Neuronal stem cell (in vitro differentiated cells): Measurements from ENCODE around the gene EBF4.

Source experiments
- DNase-seq: peaks from one replicate; pipeline ENCODE4 v3.0.0-alpha.2; 2013; ENCODE audit warnings: low spot score
- H2AFZ ChIP-seq: one replicate; pipeline ENCODE4 v1.6.1; 2013; ENCODE audit warnings: mild to moderate bottlenecking, low read length, inconsistent platforms
- H2AK5ac ChIP-seq: 2 replicates; pipeline ENCODE4 v1.6.1; 2013; ENCODE audit warnings: low read depth, mild to moderate bottlenecking, inconsistent platforms, low read length, moderate library complexity, mixed read lengths
- H2BK120ac ChIP-seq: 2 replicates; pipeline ENCODE4 v1.6.1; 2013; ENCODE audit warnings: low read depth, mild to moderate bottlenecking, inconsistent platforms, low read length, moderate library complexity, mixed read lengths
- H2BK12ac ChIP-seq: one replicate; pipeline ENCODE4 v1.6.1; 2013; ENCODE audit warnings: low read length, inconsistent platforms
- H2BK15ac ChIP-seq: 2 replicates; pipeline ENCODE4 v1.6.1; 2013; ENCODE audit warnings: mild to moderate bottlenecking, low read length, inconsistent platforms, mixed read lengths
- H2BK5ac ChIP-seq: one replicate; pipeline ENCODE4 v1.6.1; 2013; ENCODE audit warnings: inconsistent platforms, mild to moderate bottlenecking, low read length, moderate library complexity
- H3K14ac ChIP-seq: one replicate; pipeline ENCODE4 v1.6.1; 2013; ENCODE audit warnings: low read length, inconsistent platforms
- H3K18ac ChIP-seq: 2 replicates; pipeline ENCODE4 v1.6.1; 2013; ENCODE audit warnings: low read length, inconsistent platforms
- H3K23ac ChIP-seq: 2 replicates; pipeline ENCODE4 v1.6.1; 2013; ENCODE audit warnings: low read depth, mild to moderate bottlenecking, mixed read lengths, low read length, inconsistent platforms; ENCODE audit not compliant: poor library complexity
- H3K27ac ChIP-seq: replicated peaks from 3 replicates; pipeline ENCODE4 v1.5.1; 2013; ENCODE audit warnings: low read length, inconsistent platforms
- H3K27me3 ChIP-seq, 3 experiments: 2 replicates each; pipeline ENCODE4 v1.6.1; 2013; ENCODE audit warnings: low read length in 3 of 3, mild to moderate bottlenecking in 2 of 3, inconsistent platforms in 1 of 3, low read depth in 1 of 3, mixed read lengths in 1 of 3, moderate library complexity in 1 of 3; ENCODE audit not compliant: control insufficient read depth in 3 of 3, insufficient read depth in 3 of 3
- H3K36me3 ChIP-seq, 2 donors: replicated peaks in 1 of 2; 2 replicates each; pipeline ENCODE4 v1.6.1; 2013; ENCODE audit warnings: low read length in 2 of 2; ENCODE audit not compliant: control insufficient read depth in 2 of 2, insufficient read depth in 2 of 2
- H3K4ac ChIP-seq: 2 replicates; pipeline ENCODE4 v1.6.1; 2013; ENCODE audit warnings: inconsistent platforms, mild to moderate bottlenecking, low read length, moderate library complexity
- H3K4me1 ChIP-seq, 2 donors: 1 replicate in 1 of 2; 2 replicates in 1 of 2; pipeline ENCODE4 v1.6.1; 2013; ENCODE audit warnings: low read length in 2 of 2, low read depth in 1 of 2; ENCODE audit not compliant: control insufficient read depth in 2 of 2, insufficient read depth in 1 of 2
- H3K4me2 ChIP-seq: one replicate; pipeline ENCODE4 v1.6.1; 2013; ENCODE audit warnings: mild to moderate bottlenecking, low read length, inconsistent platforms; ENCODE audit not compliant: insufficient read depth, poor library complexity, severe bottlenecking
- H3K4me3 ChIP-seq, 2 donors: 2 replicates each; pipeline ENCODE4 v1.5.1; 2013; ENCODE audit warnings: low read length in 2 of 2, mild to moderate bottlenecking in 2 of 2, inconsistent platforms in 1 of 2, moderate library complexity in 1 of 2
- H3K79me1 ChIP-seq: one replicate; pipeline ENCODE4 v1.6.1; 2013; ENCODE audit warnings: low read depth, mild to moderate bottlenecking, inconsistent platforms, low read length, moderate library complexity
- H3K9ac ChIP-seq: one replicate; pipeline ENCODE4 v1.6.1; 2013; ENCODE audit warnings: mild to moderate bottlenecking, low read depth, low read length, inconsistent platforms; ENCODE audit not compliant: poor library complexity
- H3K9me3 ChIP-seq, 2 donors: replicated peaks in 1 of 2; 2 replicates each; pipeline versions ENCODE3 to v1.6.1; 2013; ENCODE audit warnings: low read length in 2 of 2, mild to moderate bottlenecking in 2 of 2, inconsistent platforms in 1 of 2, low read depth in 1 of 2, mixed read lengths in 1 of 2, moderate library complexity in 1 of 2; ENCODE audit not compliant: control insufficient read depth in 2 of 2, insufficient read depth in 1 of 2
- H4K8ac ChIP-seq: one replicate; pipeline ENCODE4 v1.6.1; 2013; ENCODE audit warnings: low read depth, mild to moderate bottlenecking, inconsistent platforms, low read length, moderate library complexity
- H4K91ac ChIP-seq: one replicate; pipeline ENCODE4 v1.6.1; 2013; ENCODE audit warnings: low read length, low read depth, mild to moderate bottlenecking, inconsistent platforms; ENCODE audit not compliant: poor library complexity
- WGBS, 2 donors: extraction: QIAGEN DNeasy Blood & Tissue Kit; methylation state at CpG; one replicate each; pipeline ENCODE4 v1.1.7; 2013; ENCODE audit warnings: missing lambda C conversion rate in 2 of 2, mixed read lengths in 1 of 2; ENCODE audit not compliant: insufficient read length in 2 of 2, insufficient replicate concordance in 1 of 2; ENCODE audit errors: extremely low coverage in 2 of 2; 5-methylcytosine and 5-hydroxymethylcytosine counted together

EBF4 gene

GRCh38 chr20:2708665-2709064 is 16.1 kb downstream of the EBF4 start:
- Histone ChIP-seq H2BK15ac (no peak overlapping the region), H3K23ac (no peak overlapping the region), H4K91ac (no peak overlapping the region), H3K4me2 (no peak overlapping the region), H3K4me1 (peaks cover 0 to 24% of the 10 kb centered on the region in 2 donors), H3K27me3 (peaks cover 0 to 3% (median 0%) of the 10 kb centered on the region in 3 experiments), H2AK5ac (no peak overlapping the region), H3K9me3 (peaks cover 0 to 4% of the 10 kb centered on the region in 2 donors), H2BK5ac (no peak overlapping the region), H3K36me3 (no peaks in the 10 kb centered on the region), H4K8ac (no peak overlapping the region), H3K14ac (no peak overlapping the region), H3K4ac (no peak overlapping the region), H3K18ac (no peak overlapping the region), H2BK120ac (no peak overlapping the region), H3K4me3 (no peak overlapping the region), H2AFZ (no peak overlapping the region), H3K9ac (no peak overlapping the region), H3K27ac (no peak overlapping the region), H2BK12ac (no peak overlapping the region), H3K79me1 (no peaks in the 10 kb centered on the region)
- no peak for DNase-seq
- WGBS, 2 donors: no CpG with 5 or more reads among the region's 9 CpGs

GRCh38 chr20:2709205-2709981 is 16.8 kb downstream of the EBF4 start:
- peaks cover 0 to 4% of the 10 kb centered on the region in 2 donors for H3K9me3 ChIP-seq
- no peak overlapping the region for H2AFZ ChIP-seq
- H3K14ac ChIP-seq: peak overlapping the region; percentile 86
- peaks cover 0 to 3% (median 0%) of the 10 kb centered on the region in 3 experiments for H3K27me3 ChIP-seq
- H2BK120ac ChIP-seq: no peak overlapping the region
- H3K36me3 ChIP-seq: no peaks in the 10 kb centered on the region
- H3K23ac ChIP-seq: peak overlapping the region; percentile 71
- no peak overlapping the region for H3K4ac ChIP-seq
- no peak overlapping the region for H3K27ac ChIP-seq
- H4K8ac ChIP-seq: no peak overlapping the region
- H3K4me2 ChIP-seq: no peak overlapping the region
- no CpG with 5 or more reads among the region's 17 CpGs for WGBS, 2 donors
- H2BK15ac ChIP-seq: peak overlapping the region; percentile 56
- no peak overlapping the region for H2BK5ac ChIP-seq
- no peak for DNase-seq
- H2AK5ac ChIP-seq: peak overlapping the region; percentile 54
- no peak overlapping the region for H3K4me3 ChIP-seq
- no peaks in the 10 kb centered on the region for H3K79me1 ChIP-seq
- H4K91ac ChIP-seq: no peak overlapping the region
- H3K9ac ChIP-seq: peak overlapping the region; percentile 73
- peaks cover 0 to 24% of the 10 kb centered on the region in 2 donors for H3K4me1 ChIP-seq
- no peak overlapping the region for H2BK12ac ChIP-seq
- peak overlapping the region; percentile 78 for H3K18ac ChIP-seq

GRCh38 chr20:2713285-2713684 is 20.7 kb downstream of the EBF4 start:
- Histone ChIP-seq H2AFZ (no peak overlapping the region), H3K23ac (no peak overlapping the region), H3K27me3 (peaks cover 0 to 3% (median 0%) of the 10 kb centered on the region in 3 experiments), H3K4me1 (peaks cover 0 to 4% of the 10 kb centered on the region in 2 donors), H2BK120ac (no peak overlapping the region), H3K27ac (no peak overlapping the region), H3K36me3 (no peaks in the 10 kb centered on the region), H4K91ac (no peak overlapping the region), H3K4me3 (no peak overlapping the region), H3K4me2 (no peak overlapping the region), H3K79me1 (no peaks in the 10 kb centered on the region), H3K9me3 (no peaks in the 10 kb centered on the region), H3K9ac (no peak overlapping the region), H2BK12ac (no peak overlapping the region), H3K4ac (no peak overlapping the region), H2AK5ac (no peak overlapping the region), H4K8ac (no peak overlapping the region), H2BK5ac (no peak overlapping the region), H2BK15ac (no peak overlapping the region), H3K18ac (no peak overlapping the region), H3K14ac (no peak overlapping the region)
- no CpG with 5 or more reads among the region's 3 CpGs for WGBS, 2 donors
- no peak for DNase-seq

- no peak for DNase-seq
- H2AFZ ChIP-seq: no peak overlapping the region
- no peak overlapping the region for H2BK5ac ChIP-seq
- H3K4me2 ChIP-seq: no peak overlapping the region
- no CpG with 5 or more reads among the region's 6 CpGs for WGBS, 2 donors
- no peak overlapping the region for H2BK15ac ChIP-seq
- no peaks in the 10 kb centered on the region for H3K4me1 ChIP-seq
- no peaks in the 10 kb centered on the region for H3K36me3 ChIP-seq
- no peak overlapping the region for H3K14ac ChIP-seq
- H4K91ac ChIP-seq: no peak overlapping the region
- no peak overlapping the region for H2AK5ac ChIP-seq
- no peak overlapping the region for H3K4me3 ChIP-seq
- H3K23ac ChIP-seq: no peak overlapping the region
- H3K27ac ChIP-seq: no peak overlapping the region
- H3K9ac ChIP-seq: no peak overlapping the region
- no peak overlapping the region for H2BK12ac ChIP-seq
- H3K4ac ChIP-seq: no peak overlapping the region
- no peak overlapping the region for H3K18ac ChIP-seq
- H3K27me3 ChIP-seq: no peaks in the 10 kb centered on the region
- peaks cover 1 to 4% of the 10 kb centered on the region in 2 donors for H3K9me3 ChIP-seq
- H4K8ac ChIP-seq: no peak overlapping the region
- no peak overlapping the region for H2BK120ac ChIP-seq
- H3K79me1 ChIP-seq: no peaks in the 10 kb centered on the region
Observed at GRCh38 chr20:2729251-2729713, 36.7 kb downstream of the EBF4 start.
